GM18907 (cell line): Measurements from ENCODE around the gene RNF121.

Source experiments
- ATAC-seq: cut with Tn5 transposase; IDR thresholded peaks from one replicate; pipeline ENCODE4 v1.9.1; 2021; ENCODE audit warnings: mild to moderate bottlenecking, moderate library complexity; ENCODE audit not compliant: unreplicated experiment

Gene RNF121

DNA sequence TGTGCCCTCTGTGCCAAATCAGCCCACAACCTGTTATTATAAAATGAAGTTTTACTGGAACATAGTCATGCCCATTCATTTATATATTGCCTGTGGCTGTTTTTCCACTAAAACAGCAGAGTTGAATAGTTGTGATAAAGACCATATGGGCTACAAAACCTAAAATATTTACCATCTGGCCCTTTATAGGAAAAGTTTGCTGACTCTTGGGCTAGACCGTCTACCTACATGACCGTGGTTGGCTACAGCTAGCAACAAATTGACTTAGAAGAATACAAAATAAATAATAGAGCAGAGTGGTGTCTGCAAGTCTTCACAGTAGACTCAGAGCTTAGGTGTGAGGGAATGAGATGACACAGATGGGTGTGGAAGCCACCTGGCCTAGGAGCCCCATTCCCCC, 58.7 kb downstream of the RNF121 start:
- no peak for ATAC-seq

- no peak for ATAC-seq
Measured at GRCh38 chr11:71988050-71988449, 59.2 kb downstream of the RNF121 start.

- ATAC-seq, result no peak
Measured at GRCh38 chr11:71990701-71991100, 61.9 kb downstream of the RNF121 start.

GRCh38 chr11:71991494-71991893, 62.6 kb downstream of the RNF121 start:
- ATAC-seq, result peak; percentile 57

DNA sequence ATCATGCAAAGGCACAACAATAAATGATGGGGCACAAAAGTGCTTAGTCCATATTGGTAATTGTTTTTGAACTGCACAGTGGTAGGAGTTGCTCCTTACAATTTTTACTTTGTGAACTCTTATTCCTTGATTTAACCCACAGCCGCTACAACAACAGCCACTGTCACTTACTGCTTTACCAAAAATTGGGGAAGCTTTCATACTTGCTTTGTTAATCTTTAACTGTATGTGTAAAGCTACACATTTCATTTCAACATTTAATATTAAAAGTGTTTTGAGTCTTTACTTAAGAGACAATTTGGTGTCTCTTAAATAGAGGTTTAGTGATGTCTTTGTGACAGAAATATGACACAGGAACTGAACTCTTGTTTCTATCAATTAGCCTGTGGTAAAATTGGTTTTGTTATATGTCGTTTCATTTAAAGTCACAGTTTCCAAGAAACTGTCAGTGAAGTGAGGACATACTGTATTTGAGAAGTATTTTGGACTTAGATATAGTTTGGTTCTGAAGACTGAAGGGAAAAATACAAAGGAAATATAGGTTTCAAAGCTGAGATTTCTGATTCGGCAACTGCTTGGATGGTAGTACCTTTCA, 63.4 kb downstream of the RNF121 start:
- no peak for ATAC-seq

DNA sequence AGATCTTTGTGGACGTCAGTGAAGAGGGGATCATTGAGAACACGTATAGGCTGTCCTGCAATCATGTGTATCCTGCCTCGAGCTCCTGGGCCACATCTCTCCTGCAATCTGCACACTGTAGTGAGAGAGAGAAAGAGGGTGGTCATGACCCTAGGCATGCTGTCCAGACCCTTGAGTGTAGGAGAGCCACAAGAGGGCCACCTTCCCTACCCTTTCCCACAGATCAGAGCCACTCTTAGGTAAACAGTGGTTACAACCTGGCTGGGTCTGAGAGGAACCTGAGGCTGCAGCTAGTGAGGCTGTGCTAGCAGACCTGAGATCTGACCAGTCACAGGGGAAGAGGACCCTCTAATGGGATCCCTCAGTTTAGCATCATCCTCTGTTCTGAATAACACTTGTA, 65.9 kb downstream of the RNF121 start:
- no peak for ATAC-seq

- no peak for ATAC-seq
Measured at GRCh38 chr11:71995726-71996291, 67.0 kb downstream of the RNF121 start.

- no peak for ATAC-seq
Measured at GRCh38 chr11:71996517-71996916, 67.7 kb downstream of the RNF121 start.

DNA sequence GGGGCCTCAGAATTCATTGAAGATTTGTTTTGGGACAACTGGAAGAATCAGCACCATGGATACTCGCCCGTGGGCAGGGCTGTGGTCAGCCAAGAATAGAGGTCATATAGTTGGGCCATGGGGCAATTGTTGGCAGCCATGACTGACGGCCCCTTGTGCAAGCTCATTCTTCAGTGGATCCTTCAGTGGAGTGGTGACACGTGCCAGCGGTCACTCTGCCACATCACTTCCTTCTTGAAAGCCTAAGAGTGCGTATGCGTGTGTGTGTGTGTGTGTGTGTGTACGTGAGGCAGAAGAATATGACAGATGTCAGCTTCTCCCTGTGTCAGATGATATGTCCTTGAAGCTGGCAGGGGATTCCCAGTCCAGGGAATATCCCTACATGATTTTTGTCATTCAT, 68.1 kb downstream of the RNF121 start:
- no peak for ATAC-seq

GRCh38 chr11:71997594-71997993, 68.7 kb downstream of the RNF121 start:
- ATAC-seq, result no peak

GRCh38 chr11:71998061-71998460, 69.2 kb downstream of the RNF121 start:
- ATAC-seq, result no peak

DNA sequence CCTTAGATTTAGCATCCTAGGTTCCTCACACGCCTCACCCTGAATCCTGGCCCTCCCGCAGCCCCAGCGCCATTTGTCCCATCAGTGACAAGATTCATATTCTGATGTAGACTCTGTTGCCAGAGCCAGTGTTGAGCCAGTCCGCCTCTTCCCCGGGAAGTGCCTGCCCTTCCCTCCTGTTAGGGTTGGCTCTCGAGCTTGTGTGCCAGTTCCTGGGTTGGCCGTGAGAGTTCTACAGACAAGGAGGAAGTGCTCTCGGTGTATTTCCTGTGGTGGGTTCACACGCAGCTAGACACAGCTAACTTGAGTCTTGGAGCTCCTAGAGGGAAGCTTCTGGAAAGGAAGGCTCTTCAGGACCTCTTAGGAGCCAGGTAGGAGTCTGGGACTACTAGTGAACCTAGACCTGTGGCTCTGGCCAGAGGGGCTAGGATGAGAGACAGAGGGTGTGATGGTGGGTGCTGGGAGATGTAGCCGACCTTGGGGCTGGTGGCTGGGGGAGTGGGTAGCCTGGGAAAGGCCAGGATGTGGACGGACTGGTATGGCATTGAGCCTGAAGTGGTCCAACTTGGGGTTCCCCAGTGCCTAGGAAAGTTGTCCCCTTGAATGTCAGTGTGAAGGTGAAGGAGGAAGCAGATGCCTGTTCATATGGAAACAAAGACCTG, 69.9 kb downstream of the RNF121 start, which contains the start of gene IL18BP:
IL18BP (plus strand) TSS at position 261 of the 662 bp plus-strand sequence. CDS start 1,076 bp downstream, outside the sequence.
- ATAC-seq, result no peak

- no peak for ATAC-seq
Measured at GRCh38 chr11:71999362-71999761, 70.5 kb downstream of the RNF121 start.

GRCh38 chr11:71999798-72000197, 71.0 kb downstream of the RNF121 start:
- no peak for ATAC-seq

DNA sequence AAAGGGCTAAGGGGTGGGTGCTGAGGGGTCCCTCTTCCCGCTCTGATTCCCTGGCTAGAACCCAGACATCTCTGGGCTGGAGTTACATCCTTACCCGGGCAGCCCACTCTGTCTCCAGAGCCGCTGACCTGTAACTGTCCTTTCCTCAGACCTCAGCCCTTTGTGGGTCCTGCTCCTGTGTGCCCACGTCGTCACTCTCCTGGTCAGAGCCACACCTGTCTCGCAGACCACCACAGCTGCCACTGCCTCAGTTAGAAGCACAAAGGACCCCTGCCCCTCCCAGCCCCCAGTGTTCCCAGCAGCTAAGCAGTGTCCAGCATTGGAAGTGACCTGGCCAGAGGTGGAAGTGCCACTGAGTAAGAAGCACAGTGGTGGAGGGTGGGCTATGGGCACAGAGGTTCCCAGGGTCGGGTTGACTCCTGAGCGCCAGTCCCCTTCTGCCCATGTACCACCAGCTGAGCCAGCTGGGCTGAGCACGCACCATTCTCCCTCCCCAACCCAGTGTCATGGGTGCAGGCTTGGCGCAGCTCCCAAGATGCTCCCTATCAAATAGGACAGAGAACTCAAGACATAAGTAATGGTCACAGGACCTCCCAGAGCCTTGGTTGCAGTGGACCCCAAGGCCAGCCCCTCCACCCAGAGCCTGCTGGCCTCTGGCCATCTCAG, 71.5 kb downstream of the RNF121 start:
- ATAC-seq, result no peak

GRCh38 chr11:72001285-72001684, 72.4 kb downstream of the RNF121 start:
- ATAC-seq, result no peak

DNA sequence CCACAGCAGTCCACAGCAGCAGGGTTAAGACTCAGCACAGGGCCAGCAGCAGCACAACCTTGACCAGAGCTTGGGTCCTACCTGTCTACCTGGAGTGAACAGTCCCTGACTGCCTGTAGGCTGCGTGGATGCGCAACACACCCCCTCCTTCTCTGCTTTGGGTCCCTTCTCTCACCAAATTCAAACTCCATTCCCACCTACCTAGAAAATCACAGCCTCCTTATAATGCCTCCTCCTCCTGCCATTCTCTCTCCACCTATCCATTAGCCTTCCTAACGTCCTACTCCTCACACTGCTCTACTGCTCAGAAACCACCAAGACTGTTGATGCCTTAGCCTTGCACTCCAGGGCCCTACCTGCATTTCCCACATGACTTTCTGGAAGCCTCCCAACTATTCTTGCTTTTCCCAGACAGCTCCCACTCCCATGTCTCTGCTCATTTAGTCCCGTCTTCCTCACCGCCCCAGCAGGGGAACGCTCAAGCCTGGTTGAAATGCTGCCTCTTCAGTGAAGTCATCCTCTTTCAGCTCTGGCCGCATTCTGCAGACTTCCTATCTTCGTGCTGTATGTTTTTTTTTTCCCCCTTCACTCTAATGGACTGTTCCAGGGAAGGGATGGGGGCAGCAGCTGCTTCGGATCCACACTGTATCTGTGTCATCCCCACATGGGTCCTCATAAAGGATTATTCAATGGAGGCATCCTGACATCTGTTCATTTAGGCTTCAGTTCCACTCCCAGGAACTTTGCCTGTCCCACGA, 73.2 kb downstream of the RNF121 start:
- no peak for ATAC-seq

DNA sequence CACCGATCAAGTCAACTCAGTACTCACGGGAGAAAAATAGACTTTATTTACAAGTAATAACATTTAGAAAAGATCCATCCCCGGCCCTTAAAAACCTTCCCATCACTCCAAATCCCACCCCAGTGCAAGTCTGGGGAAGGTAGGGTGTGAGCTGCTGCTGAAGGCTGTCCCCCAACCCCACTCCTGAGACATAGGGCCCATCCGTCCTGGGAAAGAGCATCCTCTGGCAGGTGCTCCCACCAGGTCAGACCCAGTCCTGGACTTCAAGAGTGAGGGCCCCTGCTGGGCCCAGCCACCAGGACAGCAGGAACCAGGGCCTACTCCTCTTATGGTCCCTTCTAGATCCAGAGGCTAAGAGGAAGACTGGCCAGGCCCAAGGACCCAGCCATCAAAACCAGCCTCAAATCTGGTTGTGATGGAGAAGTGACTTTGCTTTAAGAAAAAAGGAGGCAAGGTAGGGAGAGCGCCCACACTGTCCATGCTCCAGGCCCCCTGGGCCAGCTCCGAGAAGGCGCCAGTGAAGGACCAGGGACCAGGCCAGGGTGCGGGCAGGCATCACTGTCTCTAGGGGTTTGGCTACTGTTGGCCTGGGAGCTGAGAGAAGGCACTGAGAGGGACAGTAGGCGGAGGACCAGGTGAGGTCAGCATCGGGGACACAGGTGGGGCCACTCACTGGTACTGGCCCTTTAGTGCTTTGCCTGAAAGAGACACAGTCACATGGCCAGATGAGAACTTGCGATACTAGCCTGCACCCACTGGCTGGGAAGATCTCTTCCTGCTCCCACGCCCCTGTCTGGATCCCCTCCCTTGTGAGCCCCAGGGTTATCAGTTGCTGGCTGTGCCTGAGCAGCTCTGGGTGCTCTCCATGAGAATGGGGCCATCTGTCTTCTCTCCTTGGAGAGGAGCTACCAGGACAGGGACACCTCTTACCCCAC, 74.3 kb downstream of the RNF121 start:
- ATAC-seq, result no peak

- ATAC-seq, result no peak
Measured at GRCh38 chr11:72003776-72004171, 74.9 kb downstream of the RNF121 start.
